Suprapubic skin (tissue), 3 donors: ENCODE results near the gene APOO.

Experiments used
- POLR2AphosphoS5 ChIP-seq, 3 donors: sonication (generic); formaldehyde crosslinking; IDR thresholded peaks; one replicate each; pipeline ENCODE4 v1.6.1; 2017; ENCODE audit warnings: antibody characterized with exemption in 3 of 3
- TF ChIP-seq, protein P1 (sequence below), 2 donors: fragments of 200-600 bp in 1 of 2; fragments of 450-650 bp in 1 of 2; sonication (generic) in 1 of 2; IDR thresholded peaks; one replicate each; pipeline ENCODE4 v1.5.1; 2016 to 2019; ENCODE audit warnings: antibody characterized with exemption in 2 of 2, mild to moderate bottlenecking in 1 of 2, moderate library complexity in 1 of 2

DNA sequence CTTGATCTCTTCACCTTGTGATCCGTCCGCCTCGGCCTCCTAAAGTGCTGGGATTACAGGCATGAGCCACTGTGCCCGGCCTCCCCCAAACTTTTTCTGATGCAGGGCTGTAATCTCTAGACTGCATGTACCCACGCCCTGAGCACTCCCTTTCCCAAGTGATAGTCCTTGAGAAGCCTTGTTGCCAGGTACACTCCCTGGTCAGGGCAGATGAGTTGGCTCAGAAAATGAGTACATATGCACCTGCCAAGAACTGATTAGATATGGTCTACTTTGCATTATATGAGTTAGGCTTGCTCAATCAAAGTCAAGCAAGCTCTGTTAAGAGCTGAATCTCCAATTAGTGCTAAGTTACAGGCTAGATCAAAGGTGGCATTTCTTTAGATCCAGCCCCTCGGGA, 20.3 kb downstream of the APOO start:
- TF ChIP-seq, protein P1, sequence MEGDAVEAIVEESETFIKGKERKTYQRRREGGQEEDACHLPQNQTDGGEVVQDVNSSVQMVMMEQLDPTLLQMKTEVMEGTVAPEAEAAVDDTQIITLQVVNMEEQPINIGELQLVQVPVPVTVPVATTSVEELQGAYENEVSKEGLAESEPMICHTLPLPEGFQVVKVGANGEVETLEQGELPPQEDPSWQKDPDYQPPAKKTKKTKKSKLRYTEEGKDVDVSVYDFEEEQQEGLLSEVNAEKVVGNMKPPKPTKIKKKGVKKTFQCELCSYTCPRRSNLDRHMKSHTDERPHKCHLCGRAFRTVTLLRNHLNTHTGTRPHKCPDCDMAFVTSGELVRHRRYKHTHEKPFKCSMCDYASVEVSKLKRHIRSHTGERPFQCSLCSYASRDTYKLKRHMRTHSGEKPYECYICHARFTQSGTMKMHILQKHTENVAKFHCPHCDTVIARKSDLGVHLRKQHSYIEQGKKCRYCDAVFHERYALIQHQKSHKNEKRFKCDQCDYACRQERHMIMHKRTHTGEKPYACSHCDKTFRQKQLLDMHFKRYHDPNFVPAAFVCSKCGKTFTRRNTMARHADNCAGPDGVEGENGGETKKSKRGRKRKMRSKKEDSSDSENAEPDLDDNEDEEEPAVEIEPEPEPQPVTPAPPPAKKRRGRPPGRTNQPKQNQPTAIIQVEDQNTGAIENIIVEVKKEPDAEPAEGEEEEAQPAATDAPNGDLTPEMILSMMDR (IDR thresholded peaks at IDR 0.05) = no peak
- no peak for TF ChIP-seq POLR2AphosphoS5 (IDR thresholded peaks at IDR 0.05)
